IPS-NIHi11 (cell line): ENCODE data around the gene GPT2.

ENCODE experiments used
- DNase-seq: peaks from one replicate; pipeline ENCODE4 v3.0.0; 2012; ENCODE audit warnings: mixed read lengths, low spot score

The GPT2 gene

GRCh38 chr16:46898006-46898405, 13.8 kb downstream of the GPT2 start:
- no peak for DNase-seq

DNA sequence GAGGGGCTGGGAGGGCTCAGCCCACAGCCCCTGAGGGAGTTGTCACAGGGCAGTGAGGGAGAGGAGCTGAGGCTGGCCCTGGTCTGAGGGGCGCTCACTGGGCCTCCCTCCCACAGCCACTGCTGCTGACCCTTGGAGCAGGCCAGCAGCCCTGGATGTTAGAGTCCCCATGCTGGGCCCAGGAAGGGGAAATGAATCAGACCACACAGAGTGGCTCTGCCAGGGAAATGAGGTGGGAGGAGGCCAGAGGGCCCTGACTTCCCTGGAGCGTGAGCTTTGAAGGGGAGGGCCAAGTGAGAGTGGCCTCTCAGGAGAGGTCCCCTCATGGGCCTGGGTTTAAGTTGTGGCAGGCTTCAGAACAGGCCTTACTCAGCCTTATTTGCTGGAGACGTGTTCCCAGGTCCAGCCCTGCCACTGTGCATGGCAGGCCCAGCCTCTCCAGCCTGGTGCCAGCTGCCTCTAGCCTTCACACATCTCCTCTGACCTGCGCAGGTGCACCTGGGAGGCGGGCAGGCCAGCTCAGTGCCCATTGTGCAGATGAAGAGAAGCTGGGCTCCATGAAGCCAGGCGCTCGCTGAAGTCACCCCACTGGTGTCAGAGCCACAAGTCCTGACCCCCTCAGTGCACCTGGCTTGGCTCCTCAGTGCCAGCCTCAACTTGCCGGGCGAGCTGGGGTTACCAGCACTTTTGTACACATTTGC, 15.4 kb downstream of the GPT2 start:
- no peak for DNase-seq

GRCh38 chr16:46900455-46901235, 16.5 kb downstream of the GPT2 start:
- no peak for DNase-seq

GRCh38 chr16:46901709-46902108, 17.5 kb downstream of the GPT2 start:
- no peak for DNase-seq

- DNase-seq, result no peak
Measured at GRCh38 chr16:46903255-46903905, 19.2 kb downstream of the GPT2 start.

GRCh38 chr16:46904471-46904870, 20.3 kb downstream of the GPT2 start:
- no peak for DNase-seq

DNA sequence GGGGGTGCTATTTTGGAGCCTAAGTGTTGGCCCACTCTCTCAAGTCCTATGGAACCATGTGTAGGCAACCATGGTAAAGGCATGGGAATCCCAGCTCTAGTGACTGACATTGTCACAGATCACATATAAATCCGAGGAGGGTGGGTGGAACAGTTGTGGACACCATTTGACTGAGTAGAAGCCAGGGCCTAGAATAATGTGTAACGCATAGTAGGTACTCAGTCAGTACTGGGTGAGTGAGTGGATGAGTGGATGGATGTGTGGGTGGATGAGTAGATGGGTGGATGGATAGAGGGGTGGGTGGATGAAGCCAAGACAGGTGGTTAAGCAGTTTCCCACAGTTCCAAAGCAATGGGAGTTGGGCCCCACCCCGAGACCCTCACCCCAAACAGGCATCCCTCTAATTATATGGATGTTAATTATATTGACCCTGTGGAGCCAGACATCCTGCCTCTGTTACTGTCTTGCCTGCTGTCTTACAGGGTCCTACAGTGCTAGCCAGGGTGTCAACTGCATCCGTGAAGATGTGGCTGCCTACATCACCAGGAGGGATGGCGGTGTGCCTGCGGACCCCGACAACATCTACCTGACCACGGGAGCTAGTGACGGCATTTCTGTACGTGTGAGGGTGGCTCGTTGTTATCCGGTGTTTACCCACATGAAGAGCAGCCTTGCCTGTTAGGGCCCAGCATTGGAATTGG, 22.3 kb downstream of the GPT2 start:
- no peak for DNase-seq

- DNase-seq, result no peak
Measured at GRCh38 chr16:46907061-46907774, 23.1 kb downstream of the GPT2 start.

DNA sequence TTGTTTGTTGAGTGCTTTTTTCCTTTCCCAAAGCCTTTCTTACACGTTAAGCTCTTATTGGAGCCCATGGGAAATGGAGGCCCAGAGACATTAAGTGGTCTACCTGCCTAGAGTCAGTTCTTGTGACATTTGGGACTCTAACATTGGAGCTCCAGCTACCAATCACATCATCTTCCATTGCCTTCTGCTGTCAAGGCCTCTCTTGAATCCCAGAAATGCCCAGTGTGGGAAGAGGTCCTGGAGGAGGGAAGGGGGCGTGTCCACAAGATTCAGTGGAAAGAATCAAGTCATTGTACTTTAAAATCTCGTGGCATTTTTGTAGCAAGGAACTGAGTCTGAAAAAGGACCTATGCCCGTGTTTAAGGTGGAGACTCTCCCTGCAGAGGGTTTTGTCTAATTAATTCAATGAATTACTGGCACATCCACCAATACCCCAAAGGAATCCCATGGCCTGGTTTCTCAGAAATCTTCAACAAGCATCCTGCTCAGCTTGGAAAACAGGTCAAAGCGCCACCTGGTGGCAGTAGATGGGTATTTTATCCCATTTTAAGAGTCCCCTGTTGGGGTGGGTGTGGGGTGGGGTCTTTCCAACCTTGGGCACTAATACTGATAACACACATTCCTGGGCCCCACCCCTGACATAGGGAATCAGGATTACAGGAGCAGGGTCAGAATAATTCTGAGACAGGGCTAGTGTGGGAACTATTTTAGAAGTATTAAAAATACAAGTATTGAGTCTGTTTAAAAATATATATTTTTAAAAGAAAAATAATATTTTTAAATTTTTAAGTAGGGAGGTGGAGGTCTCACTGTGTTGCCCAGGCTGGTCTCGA, 24.6 kb downstream of the GPT2 start:
- DNase-seq, result peak; percentile 85

DNA sequence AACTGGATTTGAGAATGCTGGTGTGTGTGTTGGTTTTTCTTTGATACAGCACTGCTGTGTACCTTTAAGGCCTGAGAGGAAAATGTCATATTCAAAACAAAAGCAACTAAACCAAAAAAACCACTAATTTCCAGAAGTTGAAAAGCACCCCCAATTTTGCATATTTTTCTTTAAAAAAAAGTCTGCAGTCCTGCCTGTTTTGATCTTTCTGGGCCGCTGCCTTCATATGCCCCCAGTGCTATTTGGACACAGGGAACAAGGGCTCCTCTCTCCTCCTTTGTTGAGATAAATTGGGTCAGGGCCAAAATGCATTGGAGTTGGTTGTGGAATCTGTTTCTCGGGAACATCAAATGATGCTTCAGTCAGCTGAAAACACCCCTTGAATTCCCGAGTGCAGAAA, 26.9 kb downstream of the GPT2 start:
- DNase-seq, result no peak

GRCh38 chr16:46911650-46912049, 27.5 kb downstream of the GPT2 start:
- no peak for DNase-seq

GRCh38 chr16:46914556-46915201, 30.5 kb downstream of the GPT2 start:
- no peak for DNase-seq

DNA sequence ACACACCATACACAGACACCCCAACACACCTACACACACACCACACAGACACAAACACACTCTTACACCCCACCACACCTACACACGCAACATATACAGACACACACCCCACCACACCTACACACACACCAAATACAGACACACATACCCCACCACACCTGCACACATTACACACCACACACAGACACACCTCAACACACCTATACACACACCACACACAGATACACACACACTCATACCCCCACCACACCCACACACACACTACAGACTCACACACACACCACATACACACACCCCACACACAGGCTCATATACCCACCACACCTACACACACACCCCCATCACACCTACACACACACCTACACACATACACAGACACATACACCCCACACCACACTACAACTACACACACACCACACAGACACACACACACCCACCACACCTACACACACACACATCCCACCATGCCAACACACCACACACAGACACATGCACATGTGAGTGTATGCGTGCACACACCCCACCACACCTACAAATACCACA, 31.4 kb downstream of the GPT2 start:
- DNase-seq, result no peak

DNA sequence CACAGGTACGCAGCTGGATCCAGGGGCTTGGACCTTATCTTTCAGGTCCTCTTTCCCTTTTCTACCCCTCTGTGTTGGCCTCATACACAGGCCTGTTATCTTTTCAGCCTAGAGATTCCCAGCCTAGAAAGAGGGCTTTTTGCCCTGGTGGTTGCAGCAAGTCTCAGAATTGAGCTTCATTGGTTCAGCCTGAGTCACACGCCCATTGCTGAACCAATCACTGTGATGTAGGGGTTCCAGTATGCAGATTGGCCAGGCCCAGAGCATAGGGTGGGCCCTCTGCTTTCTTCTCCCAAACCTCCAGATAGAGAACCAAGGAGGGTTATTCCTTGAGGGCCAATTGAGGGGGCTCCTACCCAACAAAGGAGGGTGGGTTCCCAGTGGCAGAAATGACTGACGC, 32.8 kb downstream of the GPT2 start:
- peak; percentile 74 for DNase-seq

DNA sequence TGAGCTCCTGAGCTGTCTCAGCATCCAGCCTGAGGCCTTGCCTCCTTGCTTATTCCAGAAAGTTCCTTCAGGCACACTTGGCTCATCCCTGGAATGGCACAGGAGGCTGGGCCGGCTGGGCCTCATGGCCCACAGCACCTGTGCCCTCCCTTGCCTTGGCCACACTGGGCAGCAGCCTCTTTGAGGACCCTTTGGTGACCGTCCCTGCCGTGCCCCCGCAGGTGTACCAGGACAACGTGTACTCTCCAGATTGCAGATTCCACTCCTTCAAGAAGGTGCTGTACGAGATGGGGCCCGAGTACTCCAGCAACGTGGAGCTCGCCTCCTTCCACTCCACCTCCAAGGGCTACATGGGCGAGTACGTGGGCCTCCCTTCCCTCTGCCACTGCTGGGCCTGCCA, 34.2 kb downstream of the GPT2 start:
- DNase-seq, result no peak

GRCh38 chr16:46918905-46919792, 35.0 kb downstream of the GPT2 start:
- DNase-seq, result no peak

DNA sequence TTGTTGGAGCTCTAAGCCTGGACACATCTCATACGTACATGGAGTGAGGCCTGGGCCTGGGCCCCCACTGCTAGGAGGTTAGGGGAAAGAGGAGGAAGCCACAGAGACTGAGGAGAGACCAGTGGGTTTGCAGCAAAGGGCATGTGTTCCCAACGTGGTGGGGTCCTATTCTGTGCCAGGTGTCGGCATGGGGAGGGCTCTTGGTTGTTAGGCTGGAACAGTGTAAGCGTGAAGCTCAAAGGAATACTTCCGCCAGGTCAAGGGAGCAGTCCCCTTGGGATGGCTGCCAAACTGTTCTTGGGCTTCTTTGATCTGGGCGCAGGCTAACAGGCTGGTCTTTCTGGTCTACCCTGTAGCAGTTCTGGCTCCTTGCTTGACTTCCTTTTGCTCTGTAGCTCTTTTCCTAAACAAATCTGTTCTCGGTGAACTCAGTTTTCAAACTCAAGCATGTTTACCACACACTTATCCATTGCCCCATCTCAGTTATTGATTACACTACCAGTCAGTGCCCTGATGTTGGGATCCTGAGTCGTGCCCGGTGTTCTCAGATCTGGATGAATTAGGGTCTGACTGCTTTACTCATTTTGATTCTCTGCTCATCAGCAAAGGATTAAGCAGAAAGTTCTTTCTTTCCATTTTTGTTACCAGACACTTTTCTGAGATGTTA, 36.4 kb downstream of the GPT2 start:
- DNase-seq, result no peak

DNA sequence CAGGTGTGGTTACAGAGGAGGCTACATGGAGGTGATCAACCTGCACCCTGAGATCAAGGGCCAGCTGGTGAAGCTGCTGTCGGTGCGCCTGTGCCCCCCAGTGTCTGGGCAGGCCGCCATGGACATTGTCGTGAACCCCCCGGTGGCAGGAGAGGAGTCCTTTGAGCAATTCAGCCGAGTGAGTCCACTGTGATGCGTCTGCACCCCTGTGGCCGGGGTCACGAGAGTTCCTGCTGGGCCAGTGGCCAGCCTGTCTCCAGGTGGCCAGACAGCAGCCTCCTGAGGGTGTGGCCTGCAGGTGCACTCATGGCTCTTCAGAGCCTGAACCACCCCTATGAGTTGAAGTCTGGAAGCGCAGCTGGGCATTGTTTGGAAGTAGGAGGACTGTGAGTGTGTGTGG, 38.1 kb downstream of the GPT2 start:
- no peak for DNase-seq
